ENCODE measurements around the gene NRG4. TPM values are rescaled to one million over a fixed set of nuclear protein-coding genes. Genes with fewer than 3 reads are reported as not detected.

Gene NRG4
- total RNA-seq, 2 experiments from 2014 or later, result not detected

Other genes starting within 250 kb of the NRG4 start
- 10 to 100 TPM; 19.7 to 19.8 TPM for gene UBE2Q2, start 169.0 kb downstream of the NRG4 start, total RNA-seq
- gene FBXO22, start 108.5 kb downstream of the NRG4 start, total RNA-seq, result 10 to 100 TPM; 66.7 to 67.4 TPM
- under 1 TPM in 1 of 2 experiments, not detected in 1; 0.14 TPM for gene TMEM266, start 47.6 kb upstream of the NRG4 start, total RNA-seq